OCI-LY1 (cell line): ENCODE data around the gene ACACA.

ENCODE experiments used
- H2AFZ ChIP-seq: fragments of 200-600 bp; sonication (generic), shearing (Covaris generic); 2 replicates; pipeline ENCODE4 v1.6.0; 2014; ENCODE audit warnings: antibody characterized with exemption, mild to moderate bottlenecking, low read length
- H3F3A ChIP-seq: fragments of 200-600 bp; sonication (generic), shearing (Covaris generic); 2 replicates; pipeline ENCODE4 v1.6.0; 2014; ENCODE audit warnings: mild to moderate bottlenecking, antibody characterized with exemption, low read length, moderate library complexity; ENCODE audit not compliant: insufficient read depth
- H3K27ac ChIP-seq: fragments of 200-600 bp; sonication (generic); 2 replicates; pipeline ENCODE4 v1.5.1; 2014; ENCODE audit warnings: low read length, mixed run types, mild to moderate bottlenecking, low read depth; ENCODE audit not compliant: poor library complexity, severe bottlenecking
- H3K27me3 ChIP-seq: fragments of 200-600 bp; sonication (generic); 2 replicates; pipeline ENCODE4 v1.6.0; 2014; ENCODE audit warnings: antibody characterized with exemption, mild to moderate bottlenecking, low read length, moderate library complexity; ENCODE audit not compliant: insufficient read depth
- H3K36me3 ChIP-seq: fragments of 200-600 bp; sonication (generic); 2 replicates; pipeline ENCODE4 v1.6.1; 2014; ENCODE audit warnings: mild to moderate bottlenecking, antibody characterized with exemption, low read length, moderate library complexity, mixed read lengths; ENCODE audit not compliant: insufficient read depth
- H3K4me1 ChIP-seq: fragments of 200-600 bp; sonication (generic); 2 replicates; pipeline ENCODE4 v1.5.1; 2014; ENCODE audit warnings: mild to moderate bottlenecking, low read length, moderate library complexity; ENCODE audit not compliant: insufficient read depth, severe bottlenecking
- H3K4me2 ChIP-seq: fragments of 200-600 bp; sonication (generic), shearing (Covaris generic); 2 replicates; pipeline ENCODE4 v1.6.1; 2014; ENCODE audit warnings: low read length
- H3K4me3 ChIP-seq: fragments of 200-600 bp; sonication (generic); 2 replicates; pipeline ENCODE4 v1.5.1; 2014; ENCODE audit warnings: low read length, low read depth, mild to moderate bottlenecking, mixed read lengths; ENCODE audit not compliant: poor library complexity, severe bottlenecking
- H3K79me2 ChIP-seq: fragments of 200-600 bp; shearing (Covaris generic); 2 replicates; pipeline ENCODE4 v1.6.1; 2016; ENCODE audit warnings: mixed run types, low read length, mixed read lengths; ENCODE audit not compliant: insufficient read depth
- H3K9ac ChIP-seq: fragments of 200-600 bp; sonication (generic), shearing (Covaris generic); 2 replicates; pipeline ENCODE4 v1.6.1; 2014; ENCODE audit warnings: mild to moderate bottlenecking, low read length, mixed read lengths
- H3K9me2 ChIP-seq: fragments of 200-600 bp; sonication (generic), shearing (Covaris generic); 2 replicates; pipeline ENCODE4 v1.6.1; 2014; ENCODE audit warnings: low read depth, mild to moderate bottlenecking, low read length, mixed read lengths
- H3K9me3 ChIP-seq: fragments of 200-600 bp; shearing (Covaris generic); 2 replicates; pipeline ENCODE4 v1.6.1; 2014; ENCODE audit warnings: low read length, mixed read lengths
- H4K20me1 ChIP-seq: fragments of 200-600 bp; sonication (generic), shearing (Covaris generic); 2 replicates; pipeline ENCODE4 v1.6.0; 2016; ENCODE audit warnings: mild to moderate bottlenecking, low read length; ENCODE audit not compliant: insufficient read depth
- CTCF ChIP-seq: fragments of 200-600 bp; sonication (generic), shearing (Covaris generic); IDR thresholded peaks from 2 replicates; pipeline ENCODE4 v1.5.1; 2017; ENCODE audit warnings: mild to moderate bottlenecking, antibody characterized with exemption, low read length, moderate library complexity, mixed read lengths
- EZH2 ChIP-seq: fragments of 200-600 bp; sonication (generic), shearing (Covaris generic); IDR thresholded peaks from 2 replicates; pipeline ENCODE4 v1.8.0; 2017; ENCODE audit warnings: borderline replicate concordance, mixed run types, mild to moderate bottlenecking, antibody characterized with exemption, low read length, moderate library complexity, mixed read lengths

ACACA gene

GRCh38 chr17:37170881-37171425 lies 235.7 kb downstream of the ACACA start:
- Histone ChIP-seq H3K9me2 (no peaks in the 10 kb centered on the region), H3K4me1 (no peaks in the 10 kb centered on the region), H3K79me2 (no peaks in the 10 kb centered on the region), H3K36me3 (peaks cover 39% of the 10 kb centered on the region; the same call in 1 of the 2 replicates), H3K9ac (no peak overlapping the region), H3K27ac (no peak overlapping the region), H3F3A (no peaks in the 10 kb centered on the region; the same call in 1 of the 2 replicates), H3K4me3 (no peak overlapping the region), H3K9me3 (no peaks in the 10 kb centered on the region), H4K20me1 (no peaks in the 10 kb centered on the region), H3K4me2 (no peak overlapping the region), H3K27me3 (no peaks in the 10 kb centered on the region), H2AFZ (no peak overlapping the region)
- TF ChIP-seq EZH2 (no peak), CTCF (no peak)

- Histone ChIP-seq H3K9ac (no peak overlapping the region), H4K20me1 (no peaks in the 10 kb centered on the region), H3K79me2 (no peaks in the 10 kb centered on the region), H3K4me3 (no peak overlapping the region), H3K27me3 (no peaks in the 10 kb centered on the region), H3K36me3 (peaks cover 35% of the 10 kb centered on the region; the same call in 1 of the 2 replicates), H3K4me2 (no peak overlapping the region), H2AFZ (no peak overlapping the region), H3K4me1 (no peaks in the 10 kb centered on the region), H3F3A (no peaks in the 10 kb centered on the region), H3K9me3 (no peaks in the 10 kb centered on the region), H3K27ac (no peak overlapping the region), H3K9me2 (no peaks in the 10 kb centered on the region)
- no peak for TF ChIP-seq EZH2
- TF ChIP-seq CTCF = no peak
These were observed 237.8 kb downstream of the ACACA start for GRCh38 chr17:37168731-37169353.

- no peak overlapping the region for H3K27ac ChIP-seq
- no peak overlapping the region for H3K9ac ChIP-seq
- H3K79me2 ChIP-seq = no peaks in the 10 kb centered on the region
- no peaks in the 10 kb centered on the region for H3K27me3 ChIP-seq
- H3K36me3 ChIP-seq = peaks cover 33% of the 10 kb centered on the region; the same call in 1 of the 2 replicates
- 0 out of 2 replicates have a peak, but pooled peaks cover 3% of the 10 kb centered on the region for H3F3A ChIP-seq
- H2AFZ ChIP-seq = no peak overlapping the region
- no peaks in the 10 kb centered on the region for H3K4me1 ChIP-seq
- no peaks in the 10 kb centered on the region for H3K9me3 ChIP-seq
- H3K4me3 ChIP-seq = no peak overlapping the region
- H4K20me1 ChIP-seq = no peaks in the 10 kb centered on the region
- no peaks in the 10 kb centered on the region for H3K9me2 ChIP-seq
- H3K4me2 ChIP-seq = no peak overlapping the region
- TF ChIP-seq EZH2 = no peak
- no peak for TF ChIP-seq CTCF
These were observed 238.9 kb downstream of the ACACA start for GRCh38 chr17:37167756-37168155.
